ENCODE measurements around the gene PRPF38A.

PRPF38A gene

DNA sequence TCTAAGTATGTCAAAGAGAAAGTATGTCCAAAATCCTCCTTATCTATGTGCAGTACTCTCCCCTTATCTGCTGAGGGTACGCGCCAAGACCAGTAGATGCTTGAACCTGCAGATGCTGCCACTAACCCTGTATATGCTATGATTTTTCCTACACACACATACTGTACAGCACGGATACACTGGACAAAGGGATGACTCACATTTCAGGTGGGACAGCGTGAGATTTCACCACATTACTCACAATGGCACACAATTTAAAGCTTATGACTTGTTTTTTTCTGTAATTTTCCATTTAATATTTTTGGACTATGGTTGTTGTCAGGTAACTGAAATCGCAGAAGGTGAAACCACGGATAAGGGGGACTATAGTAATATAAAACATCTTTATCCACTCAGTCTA is 4.3 kb upstream of the PRPF38A start:
- WGBS (ENCODE audit: insufficient coverage), result 100% methylated on average over 3 of the region's 6 CpGs
- no peak overlapping the region for H3K4me3 ChIP-seq (ENCODE audit: control insufficient read depth in 1 of 7, extremely low read depth in 1 of 7, insufficient read depth in 4 of 7, low read depth in 2 of 7, low read length in 6 of 7)
- ChIA-PET POLR2A (no interaction called here), CTCF (no interaction called here)
- no peaks in the 10 kb centered on the region for H3K27me3 ChIP-seq (replicated peaks in 2 of 5; ENCODE audit: control insufficient read depth in 4 of 5, insufficient read depth in 5 of 5, low read length in 4 of 5)
- H3K4me1 ChIP-seq (ENCODE audit: control extremely low read depth in 1 of 4, control insufficient read depth in 4 of 4, insufficient read depth in 4 of 4, low read length in 3 of 4), result peaks cover 0 to 16% (median 10%) of the 10 kb centered on the region in 4 experiments
- H3K9me3 ChIP-seq (ENCODE audit: control extremely low read depth in 1 of 5, control insufficient read depth in 4 of 5, insufficient read depth in 2 of 5, low read depth in 1 of 5, low read length in 4 of 5), result no peaks in the 10 kb centered on the region
- peaks cover 11 to 57% (median 23%) of the 10 kb centered on the region in 4 experiments for H3K36me3 ChIP-seq (ENCODE audit: control insufficient read depth in 4 of 4, insufficient read depth in 4 of 4, low read length in 3 of 4)
- DNase-seq, result no peak
- H3K27ac ChIP-seq (ENCODE audit: insufficient read depth in 1 of 2, low read depth in 1 of 2, low read length in 2 of 2, poor library complexity in 1 of 2, severe bottlenecking in 2 of 2), result no peak overlapping the region

- peak overlapping the region in 1 of 2 experiments; percentile 99 for H3K27ac ChIP-seq (ENCODE audit: insufficient read depth in 1 of 2, low read depth in 1 of 2, low read length in 2 of 2, poor library complexity in 1 of 2, severe bottlenecking in 2 of 2)
- ChIA-PET CTCF (no interaction called here), POLR2A (no interaction called here)
Observed at GRCh38 chr1:52402860-52403240, 1.6 kb upstream of the PRPF38A start.

DNA sequence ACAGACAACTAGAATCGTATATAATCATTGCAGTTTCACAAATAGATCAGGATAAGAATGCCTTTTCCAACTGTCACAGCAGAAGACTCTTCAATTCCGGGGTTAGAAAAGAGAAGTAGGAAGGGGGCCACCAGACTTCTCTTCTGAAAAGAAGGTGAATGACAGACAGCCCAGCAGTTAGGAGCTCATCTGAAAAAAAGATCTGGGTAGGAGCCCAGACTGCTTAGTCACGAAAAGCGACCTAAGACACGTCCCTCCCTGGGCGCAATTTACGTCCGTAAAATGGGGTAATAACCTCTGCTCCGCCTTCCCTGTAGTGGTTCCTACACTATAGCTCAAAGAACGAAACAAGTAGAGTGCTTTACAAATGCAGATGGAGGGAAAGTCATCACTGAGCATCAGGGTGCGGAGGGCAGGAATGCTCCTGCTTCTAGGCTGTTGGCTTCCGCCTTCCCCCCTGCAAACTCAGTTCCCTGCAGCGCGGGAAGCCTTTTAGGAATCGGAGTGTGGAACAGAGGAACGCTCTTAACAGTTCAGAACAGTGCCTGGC is 761 bp upstream of the PRPF38A start:
- Histone ChIP-seq H3K9me3 (ENCODE audit: control extremely low read depth in 1 of 5, control insufficient read depth in 4 of 5, insufficient read depth in 2 of 5, low read depth in 1 of 5, low read length in 4 of 5) (no peaks in the 10 kb centered on the region), H3K27ac (ENCODE audit: insufficient read depth in 1 of 2, low read depth in 1 of 2, low read length in 2 of 2, poor library complexity in 1 of 2, severe bottlenecking in 2 of 2) (peak overlapping the region; percentile 6 to 99), H3K4me3 (ENCODE audit: control insufficient read depth in 1 of 7, extremely low read depth in 1 of 7, insufficient read depth in 4 of 7, low read depth in 2 of 7, low read length in 6 of 7) (peak overlapping the region; percentile 85 to 98 (median 97)), H3K27me3 (replicated peaks in 2 of 5; ENCODE audit: control insufficient read depth in 4 of 5, insufficient read depth in 5 of 5, low read length in 4 of 5) (no peaks in the 10 kb centered on the region), H3K4me1 (ENCODE audit: control extremely low read depth in 1 of 4, control insufficient read depth in 4 of 4, insufficient read depth in 4 of 4, low read length in 3 of 4) (peaks cover 4 to 25% (median 19%) of the 10 kb centered on the region in 4 experiments), H3K36me3 (ENCODE audit: control insufficient read depth in 4 of 4, insufficient read depth in 4 of 4, low read length in 3 of 4) (peaks cover 11 to 47% (median 24%) of the 10 kb centered on the region in 4 experiments)
- ChIA-PET CTCF (interaction anchor here (0.6 to 2.4 kb wide), 4 partner anchors 11 to 834 kb away, joined by 3 to 9 read pairs (median 3); no protein-coding TSS in a partner anchor), POLR2A (interaction anchor here (0.6 to 1.6 kb wide), 6 partner anchors 10 to 284 kb away, joined by 3 to 10 read pairs (median 4); no protein-coding TSS in a partner anchor)
- DNase-seq, result peak; percentile 57 to 86 (median 83)
- WGBS (ENCODE audit: insufficient coverage), result 0% methylated on average over 14 of the region's 16 CpGs

More at GRCh38 chr1:52402860-52403240, 1.6 kb upstream of the PRPF38A start:
- Histone ChIP-seq H3K36me3 (ENCODE audit: control insufficient read depth in 4 of 4, insufficient read depth in 4 of 4, low read length in 3 of 4) (peaks cover 10 to 42% (median 18%) of the 10 kb centered on the region in 4 experiments), H3K27me3 (replicated peaks in 2 of 5; ENCODE audit: control insufficient read depth in 4 of 5, insufficient read depth in 5 of 5, low read length in 4 of 5) (no peaks in the 10 kb centered on the region), H3K4me1 (ENCODE audit: control extremely low read depth in 1 of 4, control insufficient read depth in 4 of 4, insufficient read depth in 4 of 4, low read length in 3 of 4) (peaks cover 4 to 25% (median 19%) of the 10 kb centered on the region in 4 experiments), H3K4me3 (ENCODE audit: control insufficient read depth in 1 of 7, extremely low read depth in 1 of 7, insufficient read depth in 4 of 7, low read depth in 2 of 7, low read length in 6 of 7) (peak overlapping the region in 3 of 7 experiments; percentile 88 to 98 (median 98)), H3K9me3 (ENCODE audit: control extremely low read depth in 1 of 5, control insufficient read depth in 4 of 5, insufficient read depth in 2 of 5, low read depth in 1 of 5, low read length in 4 of 5) (no peaks in the 10 kb centered on the region)
- no CpG with 5 or more reads among the region's 3 CpGs for WGBS (ENCODE audit: insufficient coverage)
- no peak for DNase-seq

DNA sequence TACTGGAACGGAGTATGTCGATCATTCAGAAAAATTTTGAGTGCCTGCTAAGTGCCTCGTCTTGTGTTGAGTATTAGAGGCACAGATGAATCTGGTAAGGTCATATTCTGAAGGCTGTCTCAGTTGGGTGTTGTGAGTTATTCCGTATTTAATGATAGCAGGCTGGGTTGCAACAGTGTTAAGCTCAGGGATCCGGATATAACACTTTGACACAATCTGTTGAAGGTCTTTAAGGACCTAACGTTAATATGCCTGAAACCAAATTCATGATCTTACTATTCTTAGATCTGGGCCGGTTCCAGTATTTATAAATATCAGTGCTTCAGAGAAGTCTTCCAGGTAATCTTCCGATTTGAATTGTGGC is 555 bp downstream of the PRPF38A start:
- 8% methylated on average over 4 of the region's 8 CpGs for WGBS (ENCODE audit: insufficient coverage)
- Histone ChIP-seq H3K27me3 (replicated peaks in 2 of 5; ENCODE audit: control insufficient read depth in 4 of 5, insufficient read depth in 5 of 5, low read length in 4 of 5) (no peaks in the 10 kb centered on the region), H3K4me3 (ENCODE audit: control insufficient read depth in 1 of 7, extremely low read depth in 1 of 7, insufficient read depth in 4 of 7, low read depth in 2 of 7, low read length in 6 of 7) (peak overlapping the region; percentile 85 to 98 (median 97)), H3K9me3 (ENCODE audit: control extremely low read depth in 1 of 5, control insufficient read depth in 4 of 5, insufficient read depth in 2 of 5, low read depth in 1 of 5, low read length in 4 of 5) (no peaks in the 10 kb centered on the region), H3K36me3 (ENCODE audit: control insufficient read depth in 4 of 4, insufficient read depth in 4 of 4, low read length in 3 of 4) (peaks cover 15 to 45% (median 33%) of the 10 kb centered on the region in 4 experiments), H3K4me1 (ENCODE audit: control extremely low read depth in 1 of 4, control insufficient read depth in 4 of 4, insufficient read depth in 4 of 4, low read length in 3 of 4) (peaks cover 4 to 25% (median 19%) of the 10 kb centered on the region in 4 experiments), H3K27ac (ENCODE audit: insufficient read depth in 1 of 2, low read depth in 1 of 2, low read length in 2 of 2, poor library complexity in 1 of 2, severe bottlenecking in 2 of 2) (peak overlapping the region; percentile 96 to 99)
- ChIA-PET CTCF (interaction anchor here (1.0 to 2.4 kb wide), 5 partner anchors 12 to 281 kb away, joined by 3 to 9 read pairs (median 3); no protein-coding TSS in a partner anchor), POLR2A (interaction anchor here (0.6 to 1.6 kb wide), 5 partner anchors 9 to 281 kb away, joined by 3 to 10 read pairs (median 4); no protein-coding TSS in a partner anchor)
- peak in 1 of 3 donors; percentile 10 for DNase-seq

GRCh38 chr1:52413410-52413989 is 9.1 kb downstream of the PRPF38A start:
- WGBS (ENCODE audit: insufficient coverage), result 100% methylated on average over 8 of the region's 10 CpGs
- H3K36me3 ChIP-seq (ENCODE audit: control insufficient read depth in 4 of 4, insufficient read depth in 4 of 4, low read length in 3 of 4), result peaks cover 31 to 89% (median 65%) of the 10 kb centered on the region in 4 experiments
- H3K27me3 ChIP-seq (replicated peaks in 2 of 5; ENCODE audit: control insufficient read depth in 4 of 5, insufficient read depth in 5 of 5, low read length in 4 of 5), result no peaks in the 10 kb centered on the region
- POLR2A ChIA-PET, result interaction anchor here (0.7 to 0.9 kb wide), 2 partner anchors 9 to 10 kb away, joined by 3 to 5 read pairs; partner anchors contain the start of genes ORC1 and PRPF38A
- no peak overlapping the region for H3K27ac ChIP-seq (ENCODE audit: insufficient read depth in 1 of 2, low read depth in 1 of 2, low read length in 2 of 2, poor library complexity in 1 of 2, severe bottlenecking in 2 of 2)
- no peak overlapping the region for H3K4me3 ChIP-seq (ENCODE audit: control insufficient read depth in 1 of 7, extremely low read depth in 1 of 7, insufficient read depth in 4 of 7, low read depth in 2 of 7, low read length in 6 of 7)
- H3K4me1 ChIP-seq (ENCODE audit: control extremely low read depth in 1 of 4, control insufficient read depth in 4 of 4, insufficient read depth in 4 of 4, low read length in 3 of 4), result no peaks in the 10 kb centered on the region
- CTCF ChIA-PET, result interaction anchor here (1.7 kb wide), 1 partner anchor 39 kb away, joined by 3 read pairs; no protein-coding TSS in a partner anchor
- no peaks in the 10 kb centered on the region for H3K9me3 ChIP-seq (ENCODE audit: control extremely low read depth in 1 of 5, control insufficient read depth in 4 of 5, insufficient read depth in 2 of 5, low read depth in 1 of 5, low read length in 4 of 5)
- no peak for DNase-seq

- H3K4me1 ChIP-seq (ENCODE audit: control extremely low read depth in 1 of 4, control insufficient read depth in 4 of 4, insufficient read depth in 4 of 4, low read length in 3 of 4), result no peaks in the 10 kb centered on the region
- POLR2A ChIA-PET, result no interaction called here
Observed at GRCh38 chr1:52414942-52415341, 10.5 kb downstream of the PRPF38A start.

GRCh38 chr1:52416811-52417210 is 12.4 kb downstream of the PRPF38A start:
- Histone ChIP-seq H3K27me3 (replicated peaks in 2 of 5; ENCODE audit: control insufficient read depth in 4 of 5, insufficient read depth in 5 of 5, low read length in 4 of 5) (no peaks in the 10 kb centered on the region), H3K4me1 (ENCODE audit: control extremely low read depth in 1 of 4, control insufficient read depth in 4 of 4, insufficient read depth in 4 of 4, low read length in 3 of 4) (no peaks in the 10 kb centered on the region), H3K27ac (ENCODE audit: insufficient read depth in 1 of 2, low read depth in 1 of 2, low read length in 2 of 2, poor library complexity in 1 of 2, severe bottlenecking in 2 of 2) (no peak overlapping the region), H3K36me3 (ENCODE audit: control insufficient read depth in 4 of 4, insufficient read depth in 4 of 4, low read length in 3 of 4) (peaks cover 29 to 83% (median 60%) of the 10 kb centered on the region in 4 experiments), H3K9me3 (ENCODE audit: control extremely low read depth in 1 of 5, control insufficient read depth in 4 of 5, insufficient read depth in 2 of 5, low read depth in 1 of 5, low read length in 4 of 5) (no peaks in the 10 kb centered on the region), H3K4me3 (ENCODE audit: control insufficient read depth in 1 of 7, extremely low read depth in 1 of 7, insufficient read depth in 4 of 7, low read depth in 2 of 7, low read length in 6 of 7) (no peak overlapping the region)
- POLR2A ChIA-PET, result no interaction called here
- CTCF ChIA-PET, result interaction anchor here (1.6 kb wide), 2 partner anchors 10 to 12 kb away, joined by 3 to 5 read pairs; no protein-coding TSS in a partner anchor
- WGBS (ENCODE audit: insufficient coverage), result no CpG with 5 or more reads among the region's 2 CpGs
- no peak for DNase-seq

More at GRCh38 chr1:52414942-52415341, 10.5 kb downstream of the PRPF38A start:
- Histone ChIP-seq H3K36me3 (ENCODE audit: control insufficient read depth in 4 of 4, insufficient read depth in 4 of 4, low read length in 3 of 4) (peaks cover 29 to 87% (median 65%) of the 10 kb centered on the region in 4 experiments), H3K4me3 (ENCODE audit: control insufficient read depth in 1 of 7, extremely low read depth in 1 of 7, insufficient read depth in 4 of 7, low read depth in 2 of 7, low read length in 6 of 7) (no peak overlapping the region), H3K27me3 (replicated peaks in 2 of 5; ENCODE audit: control insufficient read depth in 4 of 5, insufficient read depth in 5 of 5, low read length in 4 of 5) (no peaks in the 10 kb centered on the region), H3K9me3 (ENCODE audit: control extremely low read depth in 1 of 5, control insufficient read depth in 4 of 5, insufficient read depth in 2 of 5, low read depth in 1 of 5, low read length in 4 of 5) (no peaks in the 10 kb centered on the region), H3K27ac (ENCODE audit: insufficient read depth in 1 of 2, low read depth in 1 of 2, low read length in 2 of 2, poor library complexity in 1 of 2, severe bottlenecking in 2 of 2) (no peak overlapping the region)
- no peak for DNase-seq
- CTCF ChIA-PET, result no interaction called here
